ENCODE measurements around the gene LRRC57. TPM values are rescaled to one million over a fixed set of nuclear protein-coding genes. Genes with fewer than 3 reads are reported as not detected.

LRRC57 gene
- total and polyA plus RNA-seq, 2 of the 8 experiments (the other 6 are each of a cell fraction or from before 2014, with no cell fraction given) = 5.0 to 12.7 TPM

GRCh38 chr15:42582569-42583375 is 34.2 kb upstream of the LRRC57 start (continued):
- TF ChIP-seq ATF2 (IDR thresholded peaks at IDR 0.05; ENCODE audit: low read length) = no peak
- no peak for TF ChIP-seq SIRT6 (IDR thresholded peaks at IDR 0.05; ENCODE audit: low read length)
- TF ChIP-seq ATF3 (IDR thresholded peaks at IDR 0.05; ENCODE audit: insufficient read depth, low read depth, low read length) = no peak
- TF ChIP-seq TBP (IDR thresholded peaks at IDR 0.05; ENCODE audit: low read depth, low read length) = no peak
- no peak for TF ChIP-seq RFX5 (IDR thresholded peaks at IDR 0.05; ENCODE audit: borderline replicate concordance, low read depth, low read length)
